Progenitor cell of endocrine pancreas (in vitro differentiated cells): Measurements from ENCODE around the gene RAB11FIP3. TPM values are rescaled to one million over a fixed set of nuclear protein-coding genes. Genes with fewer than 3 reads are reported as not detected.
"Not testable (repeated sequence)": the region's sequence is repeated elsewhere in the genome, so short reads cannot be mapped to it uniquely, and the experiment has no call there.

Experiments used
- DNase-seq: peaks from one replicate; pipeline ENCODE4 v3.0.0; 2021; ENCODE audit warnings: low spot score; ENCODE audit not compliant: unreplicated experiment
- H3K27ac Mint-ChIP-seq: 2 replicates; pipeline ENCODE4 v1.8.0; 2021; ENCODE audit warnings: mild to moderate bottlenecking, moderate library complexity, mixed read lengths
- H3K27me3 Mint-ChIP-seq: 2 replicates; pipeline ENCODE4 v1.8.0; 2021; ENCODE audit warnings: mixed read lengths
- H3K36me3 Mint-ChIP-seq: 2 replicates; pipeline ENCODE4 v1.8.0; 2022; ENCODE audit warnings: mixed read lengths; ENCODE audit not compliant: insufficient read depth
- H3K4me1 Mint-ChIP-seq: 2 replicates; pipeline ENCODE4 v1.8.0; 2021; ENCODE audit warnings: low read depth, mixed read lengths
- H3K4me3 Mint-ChIP-seq: 2 replicates; pipeline ENCODE4 v1.8.0; 2021; ENCODE audit warnings: low read depth, mild to moderate bottlenecking, moderate library complexity, mixed read lengths
- H3K9me3 Mint-ChIP-seq: 2 replicates; pipeline ENCODE4 v1.8.0; 2021; ENCODE audit warnings: low read depth, mixed read lengths
- total RNA-seq: library from RNA; stranded (reverse); gene quantifications from 2 replicates; pipeline ENCODE4 v1.2.1, GENCODE V29; 2021
- TF ChIP-seq, protein P1 (sequence below): fragments of 200-600 bp; sonication (generic); IDR thresholded peaks from one replicate; pipeline ENCODE4 v1.5.0; 2021; ENCODE audit warnings: antibody characterized with exemption, mild to moderate bottlenecking; ENCODE audit not compliant: unreplicated experiment

The RAB11FIP3 gene
- total RNA-seq, 1 donor from 2014 or later, result 97.9 TPM

GRCh38 chr16:472199-472504 lies 46.7 kb downstream of the RAB11FIP3 start:
- Mint-ChIP-seq H3K27ac (no peak overlapping the region), H3K9me3 (no peaks in the 10 kb centered on the region), H3K27me3 (no peaks in the 10 kb centered on the region), H3K4me1 (peaks cover 11% of the 10 kb centered on the region), H3K4me3 (no peak overlapping the region), H3K36me3 (peaks cover 11% of the 10 kb centered on the region)
- DNase-seq, result no peak
- TF ChIP-seq, protein P1, sequence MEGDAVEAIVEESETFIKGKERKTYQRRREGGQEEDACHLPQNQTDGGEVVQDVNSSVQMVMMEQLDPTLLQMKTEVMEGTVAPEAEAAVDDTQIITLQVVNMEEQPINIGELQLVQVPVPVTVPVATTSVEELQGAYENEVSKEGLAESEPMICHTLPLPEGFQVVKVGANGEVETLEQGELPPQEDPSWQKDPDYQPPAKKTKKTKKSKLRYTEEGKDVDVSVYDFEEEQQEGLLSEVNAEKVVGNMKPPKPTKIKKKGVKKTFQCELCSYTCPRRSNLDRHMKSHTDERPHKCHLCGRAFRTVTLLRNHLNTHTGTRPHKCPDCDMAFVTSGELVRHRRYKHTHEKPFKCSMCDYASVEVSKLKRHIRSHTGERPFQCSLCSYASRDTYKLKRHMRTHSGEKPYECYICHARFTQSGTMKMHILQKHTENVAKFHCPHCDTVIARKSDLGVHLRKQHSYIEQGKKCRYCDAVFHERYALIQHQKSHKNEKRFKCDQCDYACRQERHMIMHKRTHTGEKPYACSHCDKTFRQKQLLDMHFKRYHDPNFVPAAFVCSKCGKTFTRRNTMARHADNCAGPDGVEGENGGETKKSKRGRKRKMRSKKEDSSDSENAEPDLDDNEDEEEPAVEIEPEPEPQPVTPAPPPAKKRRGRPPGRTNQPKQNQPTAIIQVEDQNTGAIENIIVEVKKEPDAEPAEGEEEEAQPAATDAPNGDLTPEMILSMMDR, result no peak

GRCh38 chr16:473046-474043 lies 47.9 kb downstream of the RAB11FIP3 start:
- Mint-ChIP-seq H3K36me3 (peaks cover 11% of the 10 kb centered on the region), H3K4me3 (no peak overlapping the region), H3K4me1 (peaks cover 11% of the 10 kb centered on the region), H3K27ac (peak overlapping the region; percentile 60), H3K27me3 (no peaks in the 10 kb centered on the region), H3K9me3 (no peaks in the 10 kb centered on the region)
- DNase-seq, result no peak
- TF ChIP-seq, protein P1, result no peak

GRCh38 chr16:474420-475122 lies 49.1 kb downstream of the RAB11FIP3 start:
- Mint-ChIP-seq H3K9me3 (no peaks in the 10 kb centered on the region), H3K4me1 (peaks cover 11% of the 10 kb centered on the region), H3K27ac (peak overlapping the region; percentile 74), H3K36me3 (peaks cover 11% of the 10 kb centered on the region), H3K4me3 (no peak overlapping the region), H3K27me3 (no peaks in the 10 kb centered on the region)
- TF ChIP-seq, protein P1, result no peak
- no peak for DNase-seq

DNA sequence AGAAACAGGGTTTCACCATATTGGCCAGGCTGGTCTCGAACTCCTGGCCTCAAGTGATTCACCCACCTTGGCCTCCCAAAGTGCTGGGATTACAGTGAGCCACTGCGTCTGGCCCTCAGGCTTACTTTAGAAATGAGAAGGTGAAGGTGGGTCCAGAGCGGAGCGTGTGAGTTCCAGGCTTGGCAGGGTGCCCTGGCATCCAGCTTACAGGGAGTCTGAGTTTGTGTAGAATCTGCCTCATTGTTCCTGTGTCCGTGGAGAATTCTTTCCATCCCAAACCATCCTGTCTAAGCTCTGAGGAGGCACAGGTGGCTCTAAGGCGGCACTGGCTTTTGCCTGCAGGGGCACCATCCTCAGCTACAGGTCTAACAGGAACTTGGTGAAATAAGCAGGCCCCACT lies 50.6 kb downstream of the RAB11FIP3 start:
- no peak overlapping the region for H3K4me3 Mint-ChIP-seq
- H3K27ac Mint-ChIP-seq, result no peak overlapping the region
- DNase-seq, result no peak
- TF ChIP-seq, protein P1, result no peak
- no peaks in the 10 kb centered on the region for H3K27me3 Mint-ChIP-seq
- H3K4me1 Mint-ChIP-seq, result peaks cover 11% of the 10 kb centered on the region
- no peaks in the 10 kb centered on the region for H3K9me3 Mint-ChIP-seq
- peaks cover 11% of the 10 kb centered on the region for H3K36me3 Mint-ChIP-seq

GRCh38 chr16:477301-478157 lies 52.1 kb downstream of the RAB11FIP3 start:
- no peaks in the 10 kb centered on the region for H3K9me3 Mint-ChIP-seq
- no peak for DNase-seq
- H3K27me3 Mint-ChIP-seq, result no peaks in the 10 kb centered on the region
- H3K4me3 Mint-ChIP-seq, result no peak overlapping the region
- TF ChIP-seq, protein P1, result no peak
- H3K27ac Mint-ChIP-seq, result no peak overlapping the region
- peaks cover 11% of the 10 kb centered on the region for H3K4me1 Mint-ChIP-seq
- peaks cover 9% of the 10 kb centered on the region for H3K36me3 Mint-ChIP-seq

- H3K36me3 Mint-ChIP-seq, H3K27me3 Mint-ChIP-seq, H3K4me3 Mint-ChIP-seq, DNase-seq, H3K27ac Mint-ChIP-seq, H3K9me3 Mint-ChIP-seq: not testable (repeated sequence)
- H3K4me1 Mint-ChIP-seq, result peaks cover 17% of the 10 kb centered on the region
These were observed 52.8 kb downstream of the RAB11FIP3 start for GRCh38 chr16:478287-478686.
